CD1c-positive myeloid dendritic cell (primary cell): ENCODE results near the gene HECW1.
"Not testable (repeated sequence)": the region's sequence is repeated elsewhere in the genome, so short reads cannot be mapped to it uniquely, and the experiment has no call there.

Experiments
- DNase-seq: peaks from one replicate; pipeline ENCODE4 v3.0.0-alpha.2; 2016; ENCODE audit errors: extremely low spot score

The HECW1 gene

GRCh38 chr7:43577485-43577951 lies 465.1 kb downstream of the HECW1 start:
- no peak for DNase-seq

GRCh38 chr7:43582503-43583423 lies 470.3 kb downstream of the HECW1 start, which contains the start of gene STK17A:
Gene STK17A, plus strand, starts transcription at chr7:43583108. Its CDS starts 136 bp downstream, at chr7:43583244.
- DNase-seq: peak; percentile 98

GRCh38 chr7:43583424-43584194 lies 471.2 kb downstream of the HECW1 start:
- peak; percentile 72 for DNase-seq

- DNase-seq: peak; percentile 54
Observed at GRCh38 chr7:43584195-43584586, 471.7 kb downstream of the HECW1 start.

GRCh38 chr7:43584733-43585132 lies 472.3 kb downstream of the HECW1 start:
- DNase-seq: not testable (repeated sequence)

- DNase-seq: peak; percentile 53
Observed at GRCh38 chr7:43585562-43585961, 473.1 kb downstream of the HECW1 start.

GRCh38 chr7:43586251-43586900 lies 473.9 kb downstream of the HECW1 start:
- no peak for DNase-seq

- no peak for DNase-seq
Observed at GRCh38 chr7:43588477-43589132, 476.2 kb downstream of the HECW1 start.

- DNase-seq: no peak
Observed at GRCh38 chr7:43589133-43589478, 476.7 kb downstream of the HECW1 start.

GRCh38 chr7:43589728-43590127 lies 477.3 kb downstream of the HECW1 start:
- DNase-seq: no peak

GRCh38 chr7:43590862-43591557 lies 478.6 kb downstream of the HECW1 start:
- DNase-seq: peak; percentile 58

- no peak for DNase-seq
Observed at GRCh38 chr7:43591558-43592180, 479.2 kb downstream of the HECW1 start.

GRCh38 chr7:43592326-43592725 lies 479.9 kb downstream of the HECW1 start:
- no peak for DNase-seq

GRCh38 chr7:43593010-43593409 lies 480.6 kb downstream of the HECW1 start:
- peak; percentile 9 for DNase-seq

GRCh38 chr7:43594020-43594419 lies 481.6 kb downstream of the HECW1 start:
- DNase-seq: no peak

GRCh38 chr7:43596426-43596825 lies 484.0 kb downstream of the HECW1 start:
- DNase-seq: not testable (repeated sequence)

GRCh38 chr7:43600056-43600455 lies 487.6 kb downstream of the HECW1 start:
- DNase-seq: no peak

- DNase-seq: no peak
Observed at GRCh38 chr7:43602256-43602655, 489.8 kb downstream of the HECW1 start.

GRCh38 chr7:43604251-43604650 lies 491.8 kb downstream of the HECW1 start:
- no peak for DNase-seq

GRCh38 chr7:43609097-43609496 lies 496.6 kb downstream of the HECW1 start:
- no peak for DNase-seq
